Ovary (tissue), 3 donors: ENCODE measurements around the gene TMEM232.

Experiments
- CTCF ChIP-seq, 3 donors: fragments of 450-650 bp in 2 of 3; fragments of 200-600 bp in 1 of 3; IDR thresholded peaks; one replicate each; pipeline versions ENCODE4 v1.5.1 to v1.8.0; 2016 to 2022; ENCODE audit warnings: antibody characterized with exemption in 3 of 3, mild to moderate bottlenecking in 1 of 3
- EP300 ChIP-seq: sonication (generic); formaldehyde crosslinking; IDR thresholded peaks from one replicate; pipeline ENCODE4 v1.6.1; 2017; ENCODE audit warnings: antibody characterized with exemption
- POLR2A ChIP-seq: fragments of 450-650 bp; IDR thresholded peaks from one replicate; pipeline ENCODE4 v1.6.1; 2017; ENCODE audit warnings: antibody characterized with exemption, mild to moderate bottlenecking, moderate library complexity
- donor health status: DM: no; HTN: no; CAD: no.

DNA sequence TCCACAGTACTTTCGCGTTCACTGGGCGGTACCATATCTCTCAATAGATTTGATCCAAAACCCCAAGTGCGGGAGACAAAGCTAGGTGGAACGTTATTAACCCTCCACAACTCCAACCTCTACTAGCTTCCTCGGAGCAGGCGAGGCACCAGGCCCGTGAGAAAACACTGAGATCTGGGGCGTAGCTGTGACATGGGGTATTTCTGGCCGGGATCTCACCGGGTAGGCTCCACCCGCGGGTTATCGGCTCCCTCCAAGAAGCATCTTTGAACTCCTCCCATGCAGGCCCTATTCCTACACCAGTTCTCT is 12.0 kb upstream of the TMEM232 start:
- TF ChIP-seq CTCF (IDR thresholded peaks at IDR 0.05) (no peak), POLR2A (no peak), EP300 (no peak)
